Mesothelial cell of epicardium (in vitro differentiated cells): ENCODE data around the gene HOXB8. TPM values are rescaled to one million over a fixed set of nuclear protein-coding genes. Genes with fewer than 3 reads are reported as not detected.

ENCODE experiments used
- DNase-seq, 2 experiments: peaks; one replicate each; pipeline ENCODE4 v3.0.0; 2021; ENCODE audit warnings: low spot score in 2 of 2; ENCODE audit not compliant: unreplicated experiment in 2 of 2
- H3K27ac Mint-ChIP-seq: 2 replicates; pipeline ENCODE4 v1.8.0; 2021; ENCODE audit warnings: mixed read lengths
- H3K27me3 Mint-ChIP-seq: 2 replicates; pipeline ENCODE4 v1.8.0; 2021; ENCODE audit warnings: low read depth, mixed read lengths
- H3K36me3 Mint-ChIP-seq: 2 replicates; pipeline ENCODE4 v1.8.0; 2021; ENCODE audit warnings: mixed read lengths
- H3K4me1 Mint-ChIP-seq: 2 replicates; pipeline ENCODE4 v1.8.0; 2021; ENCODE audit warnings: mixed read lengths
- H3K4me3 Mint-ChIP-seq: 2 replicates; pipeline ENCODE4 v1.8.0; 2021; ENCODE audit warnings: mild to moderate bottlenecking, moderate library complexity, mixed read lengths
- H3K9me3 Mint-ChIP-seq: 2 replicates; pipeline ENCODE4 v1.8.0; 2021; ENCODE audit warnings: mixed read lengths
- CTCF ChIP-seq: fragments of 200-600 bp; sonication (generic); IDR thresholded peaks from one replicate; pipeline ENCODE4 v1.5.0; 2021; ENCODE audit warnings: antibody characterized with exemption; ENCODE audit not compliant: unreplicated experiment
- total RNA-seq: library from RNA; stranded (reverse); gene quantifications from 3 replicates; pipeline ENCODE4 v1.2.1, GENCODE V29; 2021

Gene HOXB8
- total RNA-seq, 1 donor from 2014 or later: 78.8 TPM

- no peak overlapping the region for H3K27ac Mint-ChIP-seq
- H3K36me3 Mint-ChIP-seq: peaks cover 18% of the 10 kb centered on the region
- peaks cover 62% of the 10 kb centered on the region for H3K4me1 Mint-ChIP-seq
- no peak overlapping the region for H3K4me3 Mint-ChIP-seq
- H3K9me3 Mint-ChIP-seq: no peaks in the 10 kb centered on the region
- TF ChIP-seq CTCF: no peak
- H3K27me3 Mint-ChIP-seq: peaks cover 78% of the 10 kb centered on the region
- no peak for DNase-seq
Observed at GRCh38 chr17:48622857-48623256, 7.8 kb upstream of the HOXB8 start.

- Mint-ChIP-seq H3K4me1 (peaks cover 64% of the 10 kb centered on the region), H3K27me3 (peaks cover 76% of the 10 kb centered on the region), H3K9me3 (no peaks in the 10 kb centered on the region), H3K27ac (peak overlapping the region; percentile 30), H3K36me3 (peaks cover 18% of the 10 kb centered on the region), H3K4me3 (peak overlapping the region; percentile 36)
- DNase-seq: no peak
- no peak for TF ChIP-seq CTCF
Observed at GRCh38 chr17:48621410-48622392, 6.6 kb upstream of the HOXB8 start.

GRCh38 chr17:48620461-48621139 is 5.5 kb upstream of the HOXB8 start:
- Mint-ChIP-seq H3K9me3 (no peaks in the 10 kb centered on the region), H3K27ac (peak overlapping the region; percentile 86), H3K4me3 (peak overlapping the region; percentile 47), H3K27me3 (peaks cover 75% of the 10 kb centered on the region), H3K4me1 (peaks cover 70% of the 10 kb centered on the region), H3K36me3 (peaks cover 18% of the 10 kb centered on the region)
- DNase-seq: no peak
- no peak for TF ChIP-seq CTCF

- peak overlapping the region; percentile 69 for H3K4me3 Mint-ChIP-seq
Observed at GRCh38 chr17:48619826-48620449, 4.8 kb upstream of the HOXB8 start.

More at GRCh38 chr17:48619826-48620449, 4.8 kb upstream of the HOXB8 start:
- peaks cover 74% of the 10 kb centered on the region for H3K27me3 Mint-ChIP-seq
- no peak for TF ChIP-seq CTCF
- H3K36me3 Mint-ChIP-seq: peaks cover 18% of the 10 kb centered on the region
- peaks cover 76% of the 10 kb centered on the region for H3K4me1 Mint-ChIP-seq
- no peaks in the 10 kb centered on the region for H3K9me3 Mint-ChIP-seq
- DNase-seq: no peak
- H3K27ac Mint-ChIP-seq: peak overlapping the region; percentile 93
